ENCODE measurements around the gene CCDC40. TPM values are rescaled to one million over a fixed set of nuclear protein-coding genes. Genes with fewer than 3 reads are reported as not detected.

The CCDC40 gene
- total and polyA plus RNA-seq, 2 donors from 2014 or later = 5.1 to 22.6 TPM

- FAIRE-seq (no peak), DNase-seq (peak in 1 of 5 donors; percentile 7)
- no peak for TF ChIP-seq CTCF (IDR thresholded peaks at IDR 0.05; ENCODE audit: borderline replicate concordance, extremely low read depth, insufficient read depth)
- no peaks in the 10 kb centered on the region for H3K4me1 ChIP-seq (ENCODE audit: control insufficient read depth in 2 of 3, insufficient read depth in 2 of 3, low read depth in 1 of 3, low read length in 3 of 3)
- intact Hi-C loops (cut with DNase I) = no loop called here
- no peak overlapping the region for H3K9ac ChIP-seq (ENCODE audit: low read length in 3 of 3)
- no peak overlapping the region for H3K4me3 ChIP-seq (ENCODE audit: low read length in 3 of 3)
- H3K27ac ChIP-seq (ENCODE audit: low read depth in 2 of 2, low read length in 2 of 2) = no peak overlapping the region
- no peaks in the 10 kb centered on the region for H3K9me3 ChIP-seq (ENCODE audit: control insufficient read depth in 2 of 3, insufficient read depth in 1 of 3, low read length in 3 of 3)
- no peaks in the 10 kb centered on the region for H3K36me3 ChIP-seq (ENCODE audit: control insufficient read depth in 2 of 3, insufficient read depth in 3 of 3, low read length in 3 of 3)
- H3K27me3 ChIP-seq (ENCODE audit: control insufficient read depth, insufficient read depth, low read length) = no peaks in the 10 kb centered on the region
Observed at GRCh38 chr17:80092959-80093358, 56.5 kb downstream of the CCDC40 start.

- no peak for FAIRE-seq
Observed at GRCh38 chr17:80095038-80095843, 58.8 kb downstream of the CCDC40 start.

GRCh38 chr17:80095844-80096475 lies 59.5 kb downstream of the CCDC40 start:
- Histone ChIP-seq H3K4me1 (ENCODE audit: control insufficient read depth in 2 of 3, insufficient read depth in 2 of 3, low read depth in 1 of 3, low read length in 3 of 3) (no peaks in the 10 kb centered on the region), H3K9ac (ENCODE audit: low read length in 3 of 3) (no peak overlapping the region), H3K9me3 (ENCODE audit: control insufficient read depth in 2 of 3, insufficient read depth in 1 of 3, low read length in 3 of 3) (no peaks in the 10 kb centered on the region), H3K36me3 (ENCODE audit: control insufficient read depth in 2 of 3, insufficient read depth in 3 of 3, low read length in 3 of 3) (no peaks in the 10 kb centered on the region), H3K27ac (ENCODE audit: low read depth in 2 of 2, low read length in 2 of 2) (no peak overlapping the region), H3K4me3 (ENCODE audit: low read length in 3 of 3) (no peak overlapping the region), H3K27me3 (ENCODE audit: control insufficient read depth, insufficient read depth, low read length) (no peaks in the 10 kb centered on the region)
- intact Hi-C loops (cut with DNase I) = no loop called here
- DNase-seq = peak in 1 of 5 donors; percentile 70
- no peak for TF ChIP-seq CTCF (IDR thresholded peaks at IDR 0.05; ENCODE audit: borderline replicate concordance, extremely low read depth, insufficient read depth)
- no peak for FAIRE-seq

More at GRCh38 chr17:80095038-80095843, 58.8 kb downstream of the CCDC40 start:
- H3K4me3 ChIP-seq (ENCODE audit: low read length in 3 of 3) = no peak overlapping the region
- no peak overlapping the region for H3K9ac ChIP-seq (ENCODE audit: low read length in 3 of 3)
- TF ChIP-seq CTCF (IDR thresholded peaks at IDR 0.05; ENCODE audit: borderline replicate concordance, extremely low read depth, insufficient read depth) = no peak
- intact Hi-C loops (cut with DNase I) = no loop called here
- no peaks in the 10 kb centered on the region for H3K9me3 ChIP-seq (ENCODE audit: control insufficient read depth in 2 of 3, insufficient read depth in 1 of 3, low read length in 3 of 3)
- H3K4me1 ChIP-seq (ENCODE audit: control insufficient read depth in 2 of 3, insufficient read depth in 2 of 3, low read depth in 1 of 3, low read length in 3 of 3) = no peaks in the 10 kb centered on the region
- H3K27ac ChIP-seq (ENCODE audit: low read depth in 2 of 2, low read length in 2 of 2) = no peak overlapping the region
- no peaks in the 10 kb centered on the region for H3K36me3 ChIP-seq (ENCODE audit: control insufficient read depth in 2 of 3, insufficient read depth in 3 of 3, low read length in 3 of 3)
- DNase-seq = peak in 1 of 5 donors; percentile 70
- no peaks in the 10 kb centered on the region for H3K27me3 ChIP-seq (ENCODE audit: control insufficient read depth, insufficient read depth, low read length)

Data from kidney (tissue), 14 donors.